ENCODE data around the gene FAM53C.
A peak's percentile ranks its signal among the peaks of the same experiment; 100 is the strongest.
"Not testable (repeated sequence)": the region's sequence is repeated elsewhere in the genome, so short reads cannot be mapped to it uniquely, and the experiment has no call there.

Gene FAM53C

DNA sequence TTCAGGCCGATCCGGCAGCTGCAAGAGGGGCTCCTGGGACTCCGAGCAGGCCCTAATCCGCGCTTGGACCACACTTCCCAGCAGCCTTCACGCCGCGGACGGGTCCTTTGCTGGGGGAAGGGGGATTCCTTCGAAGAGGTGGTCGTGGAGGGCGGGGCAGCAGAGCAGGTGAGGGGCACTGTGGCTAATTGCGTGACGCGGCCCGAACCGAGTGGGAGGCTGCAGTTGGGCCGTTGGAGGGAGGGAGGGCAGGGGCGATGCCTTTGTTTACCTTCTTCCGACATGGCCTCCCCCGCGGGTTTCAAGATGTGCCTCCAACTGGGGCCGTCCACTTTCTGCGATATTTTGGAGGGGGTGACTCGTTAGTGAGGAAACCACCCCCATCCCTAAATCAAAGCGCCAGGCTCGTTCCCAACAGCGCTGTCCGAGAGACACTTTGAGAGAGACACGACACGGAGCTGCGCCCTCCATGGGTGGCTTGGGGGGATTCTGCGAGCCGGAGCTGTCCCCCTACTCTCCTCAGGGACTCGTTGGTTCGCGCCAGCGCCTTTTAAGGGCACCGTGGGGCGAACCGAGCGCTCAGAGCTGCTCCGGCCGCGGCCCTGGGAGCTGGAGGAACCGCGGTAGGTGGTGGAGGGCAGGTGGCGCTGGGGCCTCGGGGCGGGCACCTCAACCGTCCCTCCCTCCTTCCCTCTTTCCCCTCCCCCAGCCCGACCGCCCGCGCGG lies at the start of gene FAM53C:
Gene FAM53C (plus strand): TSS at position 582 of the 726 bp plus-strand sequence. CDS start 3,070 bp downstream, outside the sequence.
- FAIRE-seq (no peak), DNase-seq (ENCODE audit: low spot score) (peak; percentile 74)

- FAIRE-seq: no peak
- DNase-seq (ENCODE audit: low spot score): no peak
These were observed 48.8 kb upstream of the FAM53C start for GRCh38 chr5:138289296-138289695.

DNA sequence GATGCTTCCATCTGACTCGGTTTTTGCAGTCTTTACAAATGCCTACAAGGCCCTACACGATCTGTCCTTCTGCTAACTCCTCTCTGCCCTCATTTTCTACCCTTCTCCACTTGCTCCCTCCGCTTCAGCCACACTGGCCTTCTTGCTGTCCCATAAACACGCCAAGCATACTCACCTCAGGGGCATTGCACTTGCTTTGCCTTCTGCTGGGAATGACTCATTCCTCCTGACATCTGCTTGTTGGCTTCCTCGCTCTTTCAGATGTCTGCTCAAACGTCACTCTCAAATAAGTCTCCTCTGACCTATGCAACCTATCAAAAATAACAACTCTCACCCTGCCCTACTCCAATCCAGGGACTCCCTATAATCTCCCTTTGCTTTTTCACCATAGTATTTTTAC lies 34.7 kb upstream of the FAM53C start:
- DNase-seq (ENCODE audit: low spot score) (no peak), FAIRE-seq (no peak)

DNA sequence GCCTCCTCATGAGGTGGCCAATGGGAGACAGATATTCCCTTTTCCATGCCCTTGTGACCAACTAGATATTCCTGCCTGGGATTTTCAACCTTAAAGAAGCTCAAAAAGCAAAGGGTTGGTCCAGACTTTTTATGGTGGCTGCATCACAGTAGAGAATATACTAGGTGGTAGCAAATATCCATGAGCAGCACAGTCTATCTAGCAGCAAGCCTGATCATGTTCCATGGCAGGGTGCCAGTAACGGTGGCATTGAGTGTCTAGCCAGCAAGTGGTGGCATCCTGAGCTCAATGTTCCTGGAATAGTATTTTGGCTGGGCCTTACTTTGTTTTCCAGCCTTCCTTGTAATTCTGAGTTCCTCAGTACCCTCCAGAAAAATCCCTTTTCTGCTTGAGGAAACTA lies 32.3 kb upstream of the FAM53C start:
- DNase-seq (ENCODE audit: low spot score) (no peak), FAIRE-seq (no peak)

GRCh38 chr5:138315751-138316278 lies 22.3 kb upstream of the FAM53C start:
- FAIRE-seq (no peak), DNase-seq (ENCODE audit: low spot score) (no peak)

DNA sequence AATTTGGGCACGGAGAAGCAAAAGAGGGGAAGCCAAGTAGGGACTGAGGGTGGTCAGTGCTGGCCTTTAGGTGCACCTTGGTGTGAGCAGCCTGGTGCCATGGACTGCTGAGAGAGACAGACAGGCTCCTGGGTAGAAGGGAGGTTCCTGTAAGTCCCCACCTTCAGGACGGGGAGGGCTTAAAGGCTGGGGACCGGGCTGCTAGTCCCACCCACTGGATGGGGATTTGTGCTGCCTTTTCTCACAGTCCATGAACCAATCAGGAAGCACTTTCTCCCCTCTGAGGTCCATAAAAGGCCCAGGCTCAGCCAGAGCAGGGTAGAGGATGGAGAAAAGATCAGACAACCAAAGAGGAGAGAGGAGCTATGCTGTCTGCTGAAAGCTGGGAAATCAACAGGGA lies 21.7 kb upstream of the FAM53C start:
- DNase-seq (ENCODE audit: low spot score) (no peak), FAIRE-seq (no peak)

- FAIRE-seq; DNase-seq (ENCODE audit: low spot score): not testable (repeated sequence)
These were observed 19.9 kb upstream of the FAM53C start for GRCh38 chr5:138318211-138318610.

DNA sequence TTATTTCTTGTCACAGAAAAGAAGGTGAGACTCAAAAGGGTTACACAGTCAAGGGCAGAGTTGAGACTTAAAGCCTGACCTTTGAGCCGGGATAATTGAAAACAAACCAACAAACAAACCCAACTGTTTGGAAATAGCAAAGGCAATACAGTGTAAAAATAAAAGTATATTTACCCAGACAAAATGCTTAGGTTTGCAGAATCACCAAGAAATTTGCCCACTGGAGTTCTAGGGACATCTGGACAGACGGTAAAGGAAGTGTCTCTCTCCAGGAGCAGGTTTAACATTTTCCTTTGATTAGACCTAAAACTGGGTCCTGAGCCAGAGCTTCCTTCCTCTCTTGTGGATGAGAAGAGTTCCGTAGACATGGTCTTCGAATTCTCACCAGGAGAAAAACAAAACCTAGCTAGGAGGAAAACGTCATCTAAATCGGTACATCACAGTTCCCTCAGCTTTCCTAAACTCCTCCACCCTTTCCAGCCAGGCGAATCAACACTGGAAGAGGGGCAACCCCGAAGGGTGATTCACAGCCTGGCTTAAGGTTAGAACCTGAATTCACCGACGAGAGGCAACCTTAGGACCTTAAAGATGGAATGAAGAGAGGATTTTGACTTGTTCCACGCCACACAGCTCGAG lies 7.1 kb upstream of the FAM53C start:
- FAIRE-seq (no peak), DNase-seq (ENCODE audit: low spot score) (no peak)

GRCh38 chr5:138331449-138332368 lies 6.4 kb upstream of the FAM53C start, which contains the start of gene CDC25C:
TSS of gene CDC25C (minus strand) at chr5:138331804. CDS start at chr5:138331180, 624 bp downstream.
- DNase-seq (ENCODE audit: low spot score) (peak; percentile 97), FAIRE-seq (peak; percentile 94)

DNA sequence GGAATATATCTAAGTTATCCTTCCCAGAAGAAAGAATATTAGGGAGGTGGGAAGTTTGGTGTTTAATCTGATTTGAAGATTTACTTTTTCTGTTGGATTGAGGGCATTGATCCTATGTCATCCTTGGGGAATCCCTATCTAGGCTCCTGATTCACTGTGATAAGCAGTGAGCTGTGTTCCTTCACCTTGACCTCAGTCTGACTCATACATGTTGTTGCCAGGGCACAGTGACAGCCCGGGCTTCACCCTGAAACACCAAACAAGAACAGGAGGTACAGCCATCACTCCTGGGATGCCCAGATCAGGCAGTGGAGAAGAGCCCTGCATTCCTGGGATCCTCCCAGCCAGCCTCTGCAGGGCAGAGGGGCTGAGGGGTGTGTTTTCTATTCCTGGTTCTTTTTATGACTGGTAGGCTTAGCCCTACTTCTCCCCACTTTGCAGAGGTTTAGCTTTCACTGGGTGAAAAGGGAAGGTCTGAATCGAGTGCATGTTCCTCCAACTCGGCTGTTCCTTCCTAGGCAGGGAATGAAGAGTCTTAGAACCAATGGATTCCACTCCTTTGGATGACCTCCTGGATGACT lies 3.1 kb upstream of the FAM53C start:
- FAIRE-seq (no peak), DNase-seq (ENCODE audit: low spot score) (peak; percentile 66)

- FAIRE-seq (no peak), DNase-seq (ENCODE audit: low spot score) (peak; percentile 56)
These were observed 948 bp upstream of the FAM53C start for GRCh38 chr5:138336952-138337684.

DNA sequence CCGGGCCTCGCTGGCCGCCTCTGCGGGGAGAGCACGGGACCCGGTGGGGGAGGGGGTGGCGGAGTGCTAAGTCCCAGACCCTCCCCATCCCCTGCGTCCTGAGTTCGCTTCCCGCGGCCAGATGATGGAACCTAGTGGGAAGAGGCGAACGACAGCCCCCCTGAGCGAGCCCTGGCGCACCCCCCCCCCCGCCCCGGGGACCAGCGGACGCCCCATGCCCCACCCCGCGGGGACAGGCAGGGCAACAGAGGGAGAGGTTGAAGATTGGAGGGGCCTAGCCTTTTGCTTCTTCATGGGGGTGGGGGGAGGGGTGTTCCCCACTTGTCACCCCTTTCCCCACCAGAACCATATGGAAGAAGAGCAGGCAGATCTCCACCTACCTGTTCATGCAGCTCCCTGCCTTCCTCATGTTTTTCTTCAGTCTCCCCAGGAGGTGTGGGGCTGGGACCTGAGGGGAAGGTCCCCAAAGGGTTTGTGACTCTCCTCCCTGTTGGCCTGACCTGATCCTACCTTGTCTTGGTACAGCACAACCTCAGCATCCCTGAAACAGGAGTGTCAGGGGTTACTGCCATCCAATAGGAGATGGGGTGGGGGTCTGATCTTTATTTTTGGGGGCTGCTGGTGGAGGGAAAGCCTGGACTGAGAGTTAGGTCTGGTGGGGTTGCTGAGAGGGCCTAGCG lies 485 bp downstream of the FAM53C start:
- FAIRE-seq (no peak), DNase-seq (ENCODE audit: low spot score) (no peak)

GRCh38 chr5:138339091-138339456 lies 1.0 kb downstream of the FAM53C start:
- no peak for DNase-seq (ENCODE audit: low spot score)
- FAIRE-seq: no peak

- no peak for FAIRE-seq
- no peak for DNase-seq (ENCODE audit: low spot score)
These were observed 1.4 kb downstream of the FAM53C start for GRCh38 chr5:138339464-138339863.

DNA sequence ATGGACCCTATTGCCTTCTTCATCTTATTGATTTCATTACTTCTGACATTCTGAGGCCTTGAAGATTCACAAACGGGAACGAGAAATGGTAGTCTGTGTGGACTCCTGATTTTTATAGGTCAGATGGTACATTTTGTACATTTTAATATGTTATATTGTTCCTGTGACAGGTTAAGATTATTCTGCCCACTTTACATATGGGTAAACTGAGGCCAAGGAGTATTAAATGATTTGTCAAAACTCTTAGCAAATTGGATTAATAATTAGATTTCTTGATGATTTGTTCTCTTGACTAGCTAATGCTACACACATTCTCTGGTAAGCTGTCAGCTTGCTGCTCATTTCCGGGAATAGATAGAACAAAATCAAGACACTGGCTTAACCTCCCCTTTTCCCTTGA lies 1.9 kb downstream of the FAM53C start:
- FAIRE-seq (no peak), DNase-seq (ENCODE audit: low spot score) (no peak)

DNA sequence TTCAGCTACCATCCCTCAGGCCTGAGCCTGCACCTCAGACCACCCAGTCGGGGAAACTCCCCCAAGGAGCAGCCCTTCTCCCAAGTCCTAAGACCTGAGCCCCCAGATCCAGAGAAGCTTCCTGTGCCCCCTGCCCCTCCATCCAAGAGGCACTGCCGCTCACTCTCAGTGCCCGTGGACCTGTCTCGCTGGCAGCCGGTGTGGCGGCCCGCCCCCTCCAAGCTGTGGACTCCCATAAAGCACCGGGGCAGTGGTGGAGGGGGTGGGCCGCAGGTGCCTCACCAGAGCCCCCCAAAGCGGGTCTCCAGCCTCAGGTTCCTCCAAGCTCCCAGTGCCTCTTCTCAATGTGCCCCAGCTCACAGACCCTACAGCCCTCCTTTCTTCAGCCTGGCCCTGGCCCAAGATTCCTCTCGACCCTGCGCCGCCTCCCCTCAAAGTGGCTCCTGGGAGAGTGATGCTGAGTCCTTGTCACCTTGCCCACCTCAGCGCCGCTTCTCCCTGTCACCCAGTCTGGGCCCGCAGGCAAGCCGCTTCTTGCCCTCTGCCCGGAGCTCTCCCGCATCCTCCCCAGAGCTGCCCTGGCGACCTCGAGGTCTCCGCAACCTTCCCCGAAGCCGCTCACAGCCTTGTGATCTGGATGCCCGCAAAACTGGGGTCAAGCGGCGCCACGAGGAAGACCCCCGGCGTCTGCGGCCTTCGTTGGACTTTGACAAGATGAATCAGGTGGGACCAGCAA lies 7.0 kb downstream of the FAM53C start:
- DNase-seq (ENCODE audit: low spot score): no peak
- no peak for FAIRE-seq

- FAIRE-seq: no peak
These were observed 8.8 kb downstream of the FAM53C start for GRCh38 chr5:138346889-138347288.

DNA sequence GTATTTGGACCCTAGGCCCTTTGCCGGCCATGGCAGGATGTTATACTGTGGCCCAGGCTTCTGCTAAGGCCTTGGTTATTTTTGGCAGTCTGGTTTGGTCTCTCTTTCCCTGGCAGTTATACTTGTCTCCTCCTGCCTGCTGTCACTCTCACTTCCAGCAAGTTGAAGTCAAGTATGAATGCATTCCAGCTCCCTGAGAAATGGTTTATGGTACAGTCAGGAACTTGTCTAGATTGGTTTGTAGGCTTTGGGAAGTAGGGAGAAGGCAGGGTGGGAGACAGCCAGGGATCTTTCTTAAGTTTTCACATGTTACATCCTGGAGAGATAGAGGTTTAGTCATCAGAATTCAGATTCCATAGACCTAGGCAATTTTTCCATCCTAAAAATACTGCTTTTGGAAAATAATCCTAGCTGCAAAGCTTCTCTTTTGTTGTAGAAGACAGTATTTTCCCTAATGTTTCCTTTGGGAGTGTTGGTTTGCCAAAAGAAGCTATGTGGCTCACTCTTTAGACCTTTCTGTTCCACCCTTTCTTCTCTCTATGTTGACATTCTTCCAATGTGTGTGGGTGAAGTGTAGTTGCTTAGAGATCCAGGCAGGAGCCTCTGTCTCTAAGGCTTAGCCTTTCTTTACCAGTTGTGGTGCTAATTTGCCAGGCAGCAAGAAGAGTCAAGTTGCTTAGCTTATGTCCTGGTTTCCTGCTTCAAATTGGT lies 11.9 kb downstream of the FAM53C start:
- no peak for DNase-seq (ENCODE audit: low spot score)
- no peak for FAIRE-seq

More at GRCh38 chr5:138346889-138347288, 8.8 kb downstream of the FAM53C start:
- no peak for DNase-seq (ENCODE audit: low spot score)

DNA sequence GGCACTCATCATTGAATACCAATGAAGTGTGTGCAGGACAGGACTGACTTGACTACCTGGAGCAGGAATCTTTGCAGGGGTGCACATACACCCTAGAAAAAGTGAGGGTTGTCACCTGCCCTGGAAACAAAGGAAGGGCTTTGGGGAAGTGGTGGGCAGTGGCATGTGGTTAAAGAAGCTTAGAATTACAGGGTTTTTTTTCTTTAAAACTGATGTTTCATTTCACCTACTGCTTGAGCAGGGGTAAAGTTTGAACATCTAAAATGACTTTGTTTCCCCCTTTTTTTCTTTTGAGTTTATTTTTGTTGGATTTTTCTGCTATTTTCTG lies 12.5 kb downstream of the FAM53C start:
- no peak for DNase-seq (ENCODE audit: low spot score)
- FAIRE-seq: no peak

Measured in RCC 7860 (cell line).